Measurements from ENCODE around the gene BPIFB3.
"Not testable (repeated sequence)": the region's sequence is repeated elsewhere in the genome, so short reads cannot be mapped to it uniquely, and the experiment has no call there.

The BPIFB3 gene

DNA sequence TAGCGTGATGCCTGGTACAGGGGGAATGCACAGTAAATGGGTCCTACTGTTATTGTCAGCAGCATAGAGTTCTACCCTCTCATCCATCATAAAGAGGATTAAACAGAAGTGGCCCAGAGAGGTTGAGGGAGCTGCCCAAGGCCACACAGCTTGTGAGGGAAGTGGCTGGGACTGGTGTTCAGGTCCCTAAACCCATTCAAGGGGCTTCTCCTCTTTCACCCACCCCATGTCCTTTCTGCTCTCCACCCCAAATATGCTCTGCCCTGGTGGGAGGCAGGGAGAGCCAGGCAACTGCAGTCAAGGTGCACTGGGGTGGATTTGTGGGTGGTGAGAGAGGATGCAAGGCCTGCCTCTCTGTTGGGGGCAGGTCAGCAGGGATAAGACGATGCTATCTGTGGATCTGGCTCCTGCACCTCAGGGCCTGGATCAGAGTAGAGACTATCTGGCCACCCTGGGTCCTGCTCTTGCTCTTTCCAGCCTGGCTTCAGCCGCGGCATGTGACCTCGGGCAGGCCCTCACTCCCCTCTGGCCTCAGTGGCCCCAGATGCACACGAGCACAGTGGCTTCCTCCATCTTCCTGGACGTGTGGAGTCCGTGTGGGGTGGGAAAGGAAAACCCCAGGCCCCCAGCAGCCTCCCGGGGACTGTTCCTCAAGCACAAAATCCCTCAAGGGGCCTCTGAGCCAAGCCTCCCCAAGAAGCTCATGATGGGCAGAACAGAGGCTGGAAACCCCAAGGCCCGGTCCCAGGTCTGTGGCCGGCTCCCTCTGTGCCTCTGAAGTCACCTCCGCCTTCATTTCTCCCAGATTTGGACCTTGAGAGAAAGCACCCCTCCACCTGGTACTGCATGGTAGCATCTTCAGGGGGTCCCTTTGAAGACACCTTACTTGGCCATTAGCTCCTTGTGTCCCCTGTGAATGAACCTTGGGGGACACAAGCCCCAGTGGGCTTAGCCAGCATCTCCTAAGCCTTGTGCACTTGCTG is 25.6 kb upstream of the BPIFB3 start:
- DNase-seq = no peak

DNA sequence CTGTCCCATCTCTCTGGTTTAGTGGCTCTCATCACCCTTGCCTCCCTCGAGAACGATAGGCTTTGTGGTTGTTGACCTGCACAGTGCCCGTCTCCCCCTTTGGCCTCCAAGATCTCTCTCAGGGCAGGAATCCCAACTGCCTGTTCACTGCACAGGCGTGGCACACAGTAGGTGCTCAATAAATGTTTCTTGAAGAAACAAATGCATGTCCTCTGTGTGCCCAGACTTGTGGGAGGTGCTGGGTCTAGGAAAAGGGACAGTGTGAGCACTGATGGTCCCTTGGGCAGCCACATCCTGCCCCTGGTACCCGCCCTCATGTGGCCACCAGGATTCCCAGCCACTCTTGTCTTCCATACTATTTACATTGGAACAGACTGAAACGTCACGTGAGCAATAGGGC is 24.8 kb upstream of the BPIFB3 start:
- no peak for DNase-seq

DNA sequence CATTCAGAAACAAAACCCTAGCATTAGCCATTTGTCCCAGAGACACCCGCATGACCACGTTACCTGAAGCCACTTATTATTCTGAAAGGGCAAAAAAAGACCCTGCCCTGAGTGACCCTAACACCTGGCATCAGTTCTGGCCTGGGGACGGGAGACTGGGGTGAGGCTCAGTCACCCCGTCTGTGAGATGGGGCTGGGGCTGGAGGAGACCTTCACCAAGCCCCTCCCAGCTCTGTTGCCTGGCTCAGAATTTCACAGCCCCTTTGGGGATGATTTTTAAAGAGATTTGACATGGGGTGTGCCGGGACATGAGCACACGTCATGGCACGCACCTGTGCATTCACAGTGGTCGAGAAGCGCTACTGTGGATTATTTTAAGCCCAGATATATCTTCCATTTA is 23.6 kb upstream of the BPIFB3 start:
- DNase-seq = no peak

DNA sequence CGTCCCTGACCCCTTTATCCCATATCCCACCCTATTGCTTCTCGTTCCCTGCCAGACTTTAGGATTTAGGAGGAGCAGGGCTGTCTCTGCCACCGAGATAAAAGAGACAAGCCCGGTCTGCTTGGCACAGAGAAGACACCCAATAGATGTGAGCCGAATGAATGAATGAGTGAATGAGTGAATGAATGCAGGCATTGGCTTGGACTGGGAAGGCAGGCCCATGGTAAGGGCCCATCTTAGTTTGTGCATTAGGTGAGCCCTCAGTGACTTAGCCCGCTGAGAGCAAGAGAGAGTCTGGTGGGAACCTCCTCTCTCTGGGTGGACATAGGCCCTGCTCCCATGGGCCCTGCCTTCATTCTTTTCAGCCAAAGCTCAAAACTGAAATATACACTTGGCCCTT is 23.1 kb upstream of the BPIFB3 start:
- no peak for DNase-seq

DNA sequence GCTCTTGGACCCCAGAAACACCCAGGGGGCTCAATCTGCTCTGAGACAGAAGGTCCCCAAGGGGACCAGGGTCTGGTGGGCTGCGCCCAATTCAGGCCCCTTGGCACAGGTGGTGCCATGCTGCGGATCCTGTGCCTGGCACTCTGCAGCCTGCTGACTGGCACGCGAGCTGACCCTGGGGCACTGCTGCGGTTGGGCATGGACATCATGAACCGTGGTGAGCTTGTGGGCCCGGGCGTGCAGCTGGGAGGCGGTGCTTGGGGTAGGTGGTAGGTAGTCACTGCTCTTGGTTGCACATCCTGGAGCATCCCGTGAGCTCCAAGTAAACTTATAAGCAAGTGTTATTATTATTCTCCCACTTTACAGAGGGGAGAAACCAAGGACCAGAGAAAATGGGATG is 22.2 kb upstream of the BPIFB3 start, which contains the start of gene BPIFB6:
Gene BPIFB6 (plus strand): TSS at position 118 of the 400 bp plus-strand sequence. CDS start 0 bp downstream, at position 118.
- DNase-seq = no peak

DNA sequence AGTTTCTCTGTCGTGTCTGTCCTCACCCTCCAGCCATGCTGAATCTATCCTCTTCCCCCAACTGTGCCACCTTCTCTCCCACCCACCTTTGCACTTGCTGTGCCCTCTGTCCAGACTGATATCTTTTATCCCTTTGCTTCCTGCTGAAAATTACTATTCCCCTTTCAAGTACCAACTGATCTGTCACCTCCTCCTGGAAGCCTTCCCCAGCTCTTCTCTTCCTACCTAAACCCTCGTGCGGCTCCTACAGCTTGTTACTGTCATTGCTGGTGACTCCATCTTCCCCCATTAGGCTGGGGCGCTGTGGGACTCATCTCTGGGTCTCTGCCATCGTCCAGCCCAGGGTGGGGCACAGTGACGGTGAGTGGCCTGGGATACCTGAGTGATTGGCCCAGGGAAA is 21.1 kb upstream of the BPIFB3 start:
- DNase-seq = no peak

DNA sequence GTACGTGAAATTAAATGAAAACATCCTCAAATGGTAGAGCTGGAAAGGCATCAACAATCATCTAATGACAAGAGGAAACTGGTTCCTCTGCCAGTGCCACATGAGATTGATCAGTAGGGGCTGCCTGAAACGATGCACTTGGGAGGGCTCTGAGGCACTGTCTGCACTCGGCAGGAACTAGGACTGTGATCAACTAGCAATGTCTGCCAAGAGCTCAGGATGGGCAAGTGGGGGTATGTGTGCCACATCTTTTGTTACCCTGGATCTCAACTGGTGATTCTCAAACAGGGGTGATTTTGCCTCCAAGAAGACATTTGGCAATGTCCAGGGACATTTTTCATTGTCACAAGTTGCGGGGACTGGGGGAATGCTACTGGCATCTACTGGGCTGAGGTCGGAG is 20.3 kb upstream of the BPIFB3 start:
- DNase-seq = no peak

DNA sequence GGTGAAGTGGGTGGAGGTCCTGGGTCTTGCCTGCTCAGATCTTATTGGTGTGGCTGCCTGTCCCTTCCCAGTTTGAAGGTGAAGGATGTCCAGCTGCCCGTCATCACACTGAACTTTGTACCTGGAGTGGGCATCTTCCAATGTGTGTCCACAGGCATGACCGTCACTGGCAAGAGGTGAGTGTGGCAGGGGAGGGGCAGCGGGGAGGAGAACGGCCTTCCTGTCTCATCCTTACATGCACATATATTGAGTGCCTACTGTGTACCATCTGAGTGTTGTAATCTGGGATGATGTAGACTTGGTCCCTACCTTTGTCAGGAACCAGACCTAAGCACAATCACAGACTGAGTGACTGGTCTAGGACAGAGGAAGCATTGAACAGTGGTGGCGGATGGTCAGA is 19.6 kb upstream of the BPIFB3 start:
- DNase-seq = no peak

DNA sequence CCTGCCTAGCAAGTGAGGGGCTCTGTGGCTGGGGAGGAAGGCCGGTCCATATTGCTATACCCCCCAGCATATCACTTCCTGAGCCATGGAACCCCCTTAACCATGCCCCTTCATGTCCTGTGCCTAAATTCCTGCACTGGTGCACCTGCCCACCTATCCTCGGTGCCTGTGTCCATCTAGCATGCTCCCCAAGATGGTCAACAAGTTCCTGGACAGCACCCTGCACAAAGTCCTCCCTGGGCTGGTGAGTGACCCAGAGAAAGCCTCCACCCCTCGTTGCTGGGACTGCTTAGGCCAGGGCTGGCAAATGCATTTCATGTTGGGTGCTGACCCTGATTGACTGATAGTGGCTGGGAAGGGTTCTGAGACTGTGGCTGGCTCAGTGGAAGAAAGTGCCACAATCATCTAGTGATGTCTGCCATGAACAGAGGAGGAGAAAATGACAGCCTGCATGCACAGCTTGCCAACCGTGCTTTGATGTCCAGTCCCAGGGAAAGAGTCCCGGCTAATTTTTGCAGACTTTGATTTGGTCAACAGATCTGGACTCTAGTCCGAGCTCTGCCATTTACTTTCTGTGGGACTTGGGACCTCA is 18.7 kb upstream of the BPIFB3 start:
- no peak for DNase-seq

DNA sequence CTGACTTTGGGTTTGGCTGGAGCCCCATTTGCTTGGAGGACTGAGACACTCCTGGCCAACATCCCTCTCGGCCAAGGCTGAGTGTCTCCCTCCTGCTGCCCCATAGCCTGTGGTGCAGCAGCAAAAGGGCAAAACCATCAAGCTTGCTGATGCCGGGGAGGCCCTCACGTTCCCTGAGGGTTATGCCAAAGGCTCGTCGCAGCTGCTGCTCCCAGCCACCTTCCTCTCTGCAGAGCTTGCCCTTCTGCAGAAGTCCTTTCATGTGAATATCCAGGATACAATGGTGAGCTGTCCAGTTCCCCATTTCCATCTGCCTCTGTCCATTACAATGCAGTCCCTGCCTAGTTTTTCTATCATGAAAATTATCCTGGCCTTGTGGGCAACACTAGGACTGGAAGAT is 16.2 kb upstream of the BPIFB3 start:
- no peak for DNase-seq

DNA sequence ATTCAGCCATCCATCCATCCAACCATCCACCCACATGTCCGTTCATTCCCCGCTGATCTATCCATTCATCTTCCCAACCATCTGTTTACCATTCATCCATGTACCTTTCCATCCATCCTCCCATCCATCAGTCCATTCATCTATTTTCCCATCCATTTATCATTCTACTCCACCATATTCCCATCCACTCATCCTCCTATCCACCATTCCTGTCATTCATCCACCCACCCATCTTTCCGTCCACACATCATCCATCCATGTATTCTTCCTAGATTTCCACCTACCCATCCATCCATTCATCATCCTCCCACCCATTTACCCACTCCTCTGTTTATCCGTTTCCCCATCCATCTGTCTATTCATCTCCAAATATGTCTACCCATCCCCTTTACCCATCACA is 15.5 kb upstream of the BPIFB3 start:
- DNase-seq = no peak

DNA sequence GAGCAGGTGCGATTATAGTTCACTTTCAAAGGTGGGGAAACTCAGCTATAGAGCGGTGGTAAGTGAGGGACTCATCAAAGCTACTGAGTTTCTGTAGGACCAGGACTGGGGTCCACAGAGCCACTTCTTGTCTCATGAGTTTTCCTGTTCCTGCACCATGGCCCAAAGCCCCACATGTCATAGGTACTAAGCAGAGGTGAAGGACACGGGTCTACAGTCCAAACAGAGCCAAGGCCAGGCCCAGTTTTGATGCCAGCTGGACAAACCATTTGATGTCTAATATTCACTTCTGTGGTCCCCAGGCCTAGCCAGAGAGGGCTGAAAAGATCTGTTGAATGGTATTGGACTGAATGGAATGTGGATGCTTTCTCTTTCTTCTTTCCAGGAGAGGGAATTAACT is 11.3 kb upstream of the BPIFB3 start:
- no peak for DNase-seq

DNA sequence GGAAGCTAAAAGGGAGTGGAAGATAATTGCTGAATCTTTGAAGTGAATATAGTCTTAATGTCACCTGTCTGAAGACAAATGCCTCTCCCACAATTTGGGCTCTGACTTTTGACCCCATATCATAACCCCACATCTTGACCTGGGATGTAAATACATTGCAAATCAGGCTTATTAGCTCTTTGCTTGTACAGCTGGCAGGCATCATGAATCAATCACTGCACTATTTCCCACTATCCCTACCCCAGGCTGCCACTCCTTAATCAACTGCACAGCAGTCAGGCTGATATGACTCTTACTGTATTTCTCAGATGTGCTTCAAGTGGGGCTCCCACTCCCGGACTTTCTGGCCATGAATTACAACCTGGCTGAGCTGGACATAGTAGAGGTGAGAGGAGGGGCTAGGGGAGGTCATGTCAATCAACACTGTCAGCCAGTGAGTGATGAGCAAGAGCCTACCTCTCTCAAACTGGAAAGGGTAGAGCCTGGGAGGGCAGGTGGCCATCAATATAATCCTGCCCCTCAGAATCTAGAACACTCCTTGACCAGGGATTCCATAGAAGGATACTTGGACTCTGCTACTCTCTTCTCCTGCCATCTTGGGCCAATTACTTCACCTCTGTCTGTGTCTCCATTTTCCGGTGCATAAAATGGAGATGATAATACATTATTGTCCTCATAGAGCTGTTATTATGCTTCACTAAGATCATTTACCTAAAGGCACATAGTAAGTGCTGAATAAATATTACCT is 10.5 kb upstream of the BPIFB3 start:
- DNase-seq = no peak

DNA sequence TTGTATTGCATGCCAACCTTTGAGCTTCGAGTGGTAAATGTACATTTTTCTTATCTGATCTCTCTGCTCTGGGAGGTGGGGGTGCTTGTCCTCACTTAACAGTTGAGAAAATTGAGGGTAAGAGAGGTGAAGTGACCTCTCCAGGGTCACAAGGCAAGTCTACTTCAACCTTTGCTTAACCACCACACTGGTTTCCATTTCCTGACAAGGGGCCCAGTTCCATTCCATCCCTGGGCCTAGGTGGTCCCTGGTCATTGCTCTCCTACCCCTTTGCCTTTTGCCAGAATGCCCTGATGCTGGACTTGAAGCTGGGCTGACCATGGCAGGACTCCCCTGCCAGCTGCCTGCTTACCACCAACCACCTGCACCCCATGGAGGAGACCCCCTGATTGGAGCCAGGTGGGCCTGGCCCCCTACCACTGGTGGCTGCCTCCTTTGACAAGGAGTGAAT is 9.9 kb upstream of the BPIFB3 start:
- no peak for DNase-seq

DNA sequence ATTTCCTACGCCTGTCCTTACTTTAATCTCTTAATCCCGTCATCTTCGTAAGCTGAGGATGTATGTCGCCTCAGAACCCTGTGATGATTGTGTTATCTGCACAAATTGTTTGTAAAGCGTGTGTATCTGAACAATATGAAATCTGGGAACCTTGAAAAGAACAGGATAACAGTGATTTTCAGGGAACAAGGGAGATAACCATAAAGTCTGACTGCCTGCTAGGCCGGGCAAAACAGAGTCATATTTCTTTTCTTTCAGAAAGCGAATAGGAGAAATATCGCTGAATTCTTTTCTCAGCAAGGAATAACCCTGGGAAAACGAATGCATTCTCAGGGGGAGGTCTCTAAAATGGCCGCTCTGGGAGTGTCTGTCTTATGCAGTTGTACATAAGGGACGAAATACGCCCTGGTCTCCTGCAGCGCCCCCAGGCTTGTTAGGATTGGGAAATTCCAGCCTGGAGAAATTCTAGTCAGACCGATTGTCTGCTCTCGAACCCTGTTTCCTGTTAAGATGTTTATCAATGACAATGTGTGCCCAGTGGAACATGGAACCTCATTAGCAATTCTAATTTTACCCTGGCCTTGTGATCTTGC is 8.5 kb upstream of the BPIFB3 start:
- not testable (repeated sequence) for DNase-seq

DNA sequence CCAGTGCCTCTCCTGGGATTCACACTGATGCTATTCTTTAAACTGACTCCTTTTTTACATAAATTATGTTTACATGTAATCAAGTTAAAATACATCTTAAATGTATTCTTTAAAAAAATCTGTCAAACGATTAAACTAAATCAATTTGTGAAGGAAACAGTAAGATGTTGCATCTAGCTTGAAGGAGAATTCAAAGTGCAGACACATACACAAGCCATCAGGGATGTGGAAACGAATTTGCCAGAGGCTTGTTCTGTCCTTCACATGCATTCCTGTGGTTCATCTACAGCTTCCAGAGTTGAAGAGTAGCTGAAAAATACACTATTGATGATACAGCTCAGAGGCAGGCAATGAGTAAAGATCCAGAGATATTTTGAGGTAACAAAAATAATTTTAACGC is 7.3 kb upstream of the BPIFB3 start:
- no peak for DNase-seq

DNA sequence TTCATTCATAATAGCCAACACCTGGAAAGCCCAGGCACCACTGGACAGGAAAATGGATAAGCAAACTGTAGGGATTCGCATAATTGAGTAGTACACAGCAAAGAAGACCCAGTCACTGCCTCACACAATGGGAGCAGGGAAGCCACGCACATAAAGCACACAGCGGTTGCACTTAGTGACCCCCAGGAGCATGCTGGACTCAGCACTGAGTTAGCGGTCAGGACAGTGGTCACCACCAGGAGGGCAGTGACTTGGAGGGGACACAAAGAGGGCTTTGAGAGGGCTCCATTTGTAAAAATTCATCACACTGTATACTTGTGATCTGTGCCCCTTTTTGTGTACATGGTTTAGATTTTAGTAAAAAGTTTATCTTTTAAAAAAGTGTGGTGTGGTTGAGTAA is 2.4 kb upstream of the BPIFB3 start:
- no peak for DNase-seq

DNA sequence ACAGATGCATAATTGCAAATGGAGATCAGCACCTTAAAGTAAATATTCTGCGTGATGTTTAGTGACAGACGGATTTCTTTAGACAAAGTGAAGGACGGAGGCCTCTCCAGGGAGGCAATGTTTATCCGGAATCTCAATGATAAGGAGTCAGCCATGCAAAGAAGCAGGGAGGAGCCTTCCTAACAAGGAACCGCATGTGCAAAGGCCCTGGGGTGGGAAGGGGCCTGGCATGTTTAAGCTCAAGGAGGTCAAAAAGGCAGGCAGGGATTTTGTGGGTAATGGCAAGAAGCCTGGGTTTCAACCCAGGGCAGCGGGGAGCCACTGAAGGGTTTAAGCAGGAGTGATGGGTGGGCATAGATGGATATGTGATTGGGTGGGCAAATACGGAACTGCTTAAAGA is 678 bp downstream of the BPIFB3 start:
- DNase-seq = no peak

DNA sequence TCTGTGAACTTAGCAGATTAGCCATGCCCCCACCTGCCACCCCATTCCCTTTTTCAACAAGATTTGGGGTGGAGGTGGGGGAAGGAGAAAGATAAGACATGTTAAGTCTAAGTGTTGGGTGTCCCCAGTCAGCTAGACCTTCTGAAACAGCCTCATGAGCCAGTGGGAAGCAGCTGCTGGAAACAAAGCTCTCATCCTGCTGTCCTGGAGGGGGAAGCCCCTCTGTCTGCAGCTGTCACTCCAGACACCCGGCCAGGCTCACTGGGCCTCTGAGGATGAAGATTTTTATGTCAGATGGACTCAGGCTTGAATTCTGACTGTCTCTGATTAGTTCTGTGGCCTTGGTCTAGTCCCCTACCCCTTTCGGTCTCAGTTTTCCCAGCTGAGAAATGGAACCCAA is 1.1 kb downstream of the BPIFB3 start:
- no peak for DNase-seq

DNA sequence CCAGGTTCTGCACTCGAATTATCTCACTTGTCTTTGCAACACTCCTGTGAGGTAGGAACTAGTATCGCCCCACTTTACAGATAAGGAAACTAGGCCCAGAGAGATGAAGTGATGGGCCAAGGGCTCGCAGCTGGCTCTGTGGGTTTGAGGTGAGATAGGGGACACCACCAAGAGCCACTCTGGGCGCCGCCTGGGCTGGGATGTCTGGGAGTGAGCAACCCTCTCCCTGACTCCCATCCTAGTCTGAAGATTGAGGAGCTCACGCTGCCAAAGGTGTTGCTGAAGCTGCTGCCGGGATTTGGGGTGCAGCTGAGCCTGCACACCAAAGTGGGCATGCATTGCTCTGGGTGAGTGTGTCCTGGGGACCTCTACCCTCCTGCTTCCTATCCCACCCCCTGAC is 5.4 kb downstream of the BPIFB3 start:
- DNase-seq = no peak

DNA sequence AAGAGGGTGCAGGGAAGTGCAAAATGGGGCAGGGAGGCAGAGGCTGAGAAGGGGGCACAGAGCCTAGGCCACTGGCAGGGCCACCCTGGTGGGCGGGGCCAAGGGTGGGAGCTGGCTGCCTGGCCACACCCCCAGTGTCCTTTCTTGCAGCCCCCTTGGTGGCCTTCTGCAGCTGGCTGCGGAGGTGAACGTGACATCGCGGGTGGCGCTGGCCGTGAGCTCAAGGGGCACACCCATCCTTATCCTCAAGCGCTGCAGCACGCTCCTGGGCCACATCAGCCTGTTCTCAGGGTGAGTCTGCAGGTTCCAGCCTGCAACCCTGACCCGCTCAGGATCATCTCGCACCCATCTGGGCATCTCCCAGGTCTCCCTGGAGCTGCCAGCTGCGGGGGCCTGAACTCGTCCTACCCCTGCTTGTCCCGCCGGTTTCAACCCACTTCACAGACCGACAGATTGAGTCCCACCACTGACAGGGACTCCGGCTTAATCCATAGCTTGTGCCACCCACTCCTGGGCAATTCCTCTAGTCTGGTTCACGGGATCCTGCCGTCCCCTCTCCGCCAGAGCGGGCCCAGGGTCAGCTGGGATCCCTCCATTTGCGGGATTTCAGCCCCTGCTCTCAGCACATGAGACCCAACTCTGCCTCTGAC is 6.2 kb downstream of the BPIFB3 start:
- no peak for DNase-seq
